DND-41 (cell line): ENCODE measurements around the gene ALKBH8.

Source experiments
- EZH2 ChIP-seq: IDR thresholded peaks from 3 replicates; pipeline ENCODE4 v1.6.1; 2012; ENCODE audit warnings: borderline replicate concordance, low read depth, mild to moderate bottlenecking, moderate library complexity, low read length, inconsistent platforms; ENCODE audit not compliant: severe bottlenecking
- TF ChIP-seq, protein P1 (sequence below): IDR thresholded peaks from 2 replicates; pipeline ENCODE4 v1.5.1; 2012; ENCODE audit warnings: borderline replicate concordance, low read length, moderate library complexity, mild to moderate bottlenecking; ENCODE audit not compliant: poor library complexity, severe bottlenecking; ENCODE audit errors: extremely low read depth

DNA sequence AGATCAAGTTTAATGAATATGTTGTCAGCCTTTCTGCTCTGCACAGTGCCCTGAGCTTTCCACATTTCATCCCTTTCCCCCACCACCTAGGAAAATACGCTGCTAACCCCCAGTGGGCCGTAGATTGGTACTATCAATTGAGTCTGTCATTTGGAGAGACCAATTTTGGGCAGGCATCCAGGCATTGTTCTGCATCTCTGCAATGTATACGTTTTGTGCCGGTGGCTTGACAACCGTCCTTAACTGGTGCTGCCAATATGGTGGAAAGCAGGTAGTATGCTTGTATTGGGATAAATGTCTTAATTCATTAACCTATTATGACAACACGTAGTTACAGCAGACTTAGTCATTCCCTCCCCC is 26.7 kb upstream of the ALKBH8 start:
- TF ChIP-seq, protein P1, sequence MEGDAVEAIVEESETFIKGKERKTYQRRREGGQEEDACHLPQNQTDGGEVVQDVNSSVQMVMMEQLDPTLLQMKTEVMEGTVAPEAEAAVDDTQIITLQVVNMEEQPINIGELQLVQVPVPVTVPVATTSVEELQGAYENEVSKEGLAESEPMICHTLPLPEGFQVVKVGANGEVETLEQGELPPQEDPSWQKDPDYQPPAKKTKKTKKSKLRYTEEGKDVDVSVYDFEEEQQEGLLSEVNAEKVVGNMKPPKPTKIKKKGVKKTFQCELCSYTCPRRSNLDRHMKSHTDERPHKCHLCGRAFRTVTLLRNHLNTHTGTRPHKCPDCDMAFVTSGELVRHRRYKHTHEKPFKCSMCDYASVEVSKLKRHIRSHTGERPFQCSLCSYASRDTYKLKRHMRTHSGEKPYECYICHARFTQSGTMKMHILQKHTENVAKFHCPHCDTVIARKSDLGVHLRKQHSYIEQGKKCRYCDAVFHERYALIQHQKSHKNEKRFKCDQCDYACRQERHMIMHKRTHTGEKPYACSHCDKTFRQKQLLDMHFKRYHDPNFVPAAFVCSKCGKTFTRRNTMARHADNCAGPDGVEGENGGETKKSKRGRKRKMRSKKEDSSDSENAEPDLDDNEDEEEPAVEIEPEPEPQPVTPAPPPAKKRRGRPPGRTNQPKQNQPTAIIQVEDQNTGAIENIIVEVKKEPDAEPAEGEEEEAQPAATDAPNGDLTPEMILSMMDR, result no peak
- TF ChIP-seq EZH2, result no peak
